GM18520 (cell line): ENCODE data around the gene N4BP2L2.

ENCODE experiments used
- ATAC-seq: cut with Tn5 transposase; IDR thresholded peaks from one replicate; pipeline ENCODE4 v1.9.1; 2021; ENCODE audit not compliant: unreplicated experiment

Gene N4BP2L2

DNA sequence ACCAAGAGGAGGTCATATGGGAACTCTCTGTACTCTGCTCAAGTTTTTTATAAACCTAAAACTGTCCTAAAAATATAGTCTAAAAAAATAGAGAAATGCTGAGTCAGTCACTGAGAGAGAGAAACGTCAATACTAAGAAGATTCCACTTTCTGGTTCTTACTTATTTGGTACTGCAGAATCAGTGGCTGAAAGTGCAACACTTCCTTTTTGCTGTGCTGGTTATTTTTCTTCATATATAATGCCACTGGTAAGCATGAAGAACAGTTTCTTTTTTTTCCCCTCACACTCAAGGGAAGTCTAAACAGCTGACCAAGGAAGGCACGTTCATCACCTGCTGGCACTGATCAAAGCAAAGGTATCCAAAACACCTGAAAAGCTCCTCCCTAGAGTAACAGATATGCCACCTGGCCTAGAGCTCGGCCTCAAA is 66.4 kb downstream of the N4BP2L2 start:
- ATAC-seq: peak; percentile 44

DNA sequence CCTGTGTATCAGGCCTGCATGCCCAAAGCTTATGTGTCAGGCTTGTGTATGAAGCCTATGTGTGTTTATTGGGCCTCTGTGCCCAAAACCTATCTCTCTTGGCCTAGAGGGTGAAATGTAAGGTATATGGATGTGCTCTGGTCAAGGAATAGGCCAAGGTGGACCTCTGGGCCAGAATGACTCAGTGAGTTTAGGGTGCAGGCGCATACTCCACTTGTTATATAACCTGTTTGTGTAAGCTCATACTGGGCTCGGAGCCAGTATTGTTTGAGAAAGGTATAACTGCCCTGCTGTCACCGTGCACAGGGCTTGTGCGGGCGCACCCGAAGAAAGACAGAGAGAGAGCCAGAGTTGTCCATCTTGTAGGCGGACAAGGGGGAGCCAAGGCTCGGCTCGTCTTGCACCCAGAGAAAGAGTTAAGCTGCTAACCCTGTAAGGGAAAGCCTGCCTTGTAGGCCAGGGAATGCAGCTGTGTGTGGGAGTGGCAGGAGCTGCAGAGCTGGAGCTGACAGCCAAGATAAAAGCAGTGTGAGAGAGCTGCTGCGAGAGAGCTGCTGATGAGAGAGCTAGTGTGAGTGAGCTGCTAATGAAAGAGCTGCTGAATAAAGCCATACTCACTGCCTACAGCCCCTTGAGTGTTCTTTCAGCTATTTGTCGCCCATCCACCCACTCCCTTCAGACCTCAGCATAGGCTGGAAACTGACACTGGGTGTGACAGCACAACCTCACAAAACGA is 67.2 kb downstream of the N4BP2L2 start:
- no peak for ATAC-seq

DNA sequence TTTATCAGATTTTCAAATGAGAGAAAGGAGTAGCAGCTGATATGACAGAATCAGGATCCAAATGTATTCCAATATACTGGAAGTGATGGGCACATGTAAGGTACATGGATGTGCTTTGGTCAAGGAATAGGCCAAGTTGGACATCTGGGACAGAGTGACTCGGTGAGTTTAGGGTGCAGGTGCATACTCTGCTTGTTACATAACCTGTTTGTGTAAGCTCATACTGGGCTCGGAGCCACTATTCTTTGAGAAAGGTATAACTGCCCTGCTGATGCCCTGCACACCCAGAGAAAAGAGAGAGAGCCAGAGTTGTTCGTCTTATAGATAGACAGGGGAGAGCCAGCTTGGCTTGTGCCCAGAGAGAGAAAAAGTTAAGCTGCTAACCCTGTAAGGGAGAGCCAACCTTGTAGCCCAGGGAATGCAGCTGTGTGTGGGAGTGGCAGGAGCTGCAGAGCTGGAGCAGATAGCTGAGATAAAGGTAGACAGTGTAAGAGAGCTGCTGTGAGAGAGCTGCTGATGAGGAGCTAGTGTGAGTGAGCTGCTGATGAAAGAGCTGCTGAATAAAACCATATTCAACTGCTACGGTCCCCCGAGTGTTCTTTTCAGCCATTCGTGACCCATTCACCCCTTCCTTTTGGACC is 70.0 kb downstream of the N4BP2L2 start:
- no peak for ATAC-seq

DNA sequence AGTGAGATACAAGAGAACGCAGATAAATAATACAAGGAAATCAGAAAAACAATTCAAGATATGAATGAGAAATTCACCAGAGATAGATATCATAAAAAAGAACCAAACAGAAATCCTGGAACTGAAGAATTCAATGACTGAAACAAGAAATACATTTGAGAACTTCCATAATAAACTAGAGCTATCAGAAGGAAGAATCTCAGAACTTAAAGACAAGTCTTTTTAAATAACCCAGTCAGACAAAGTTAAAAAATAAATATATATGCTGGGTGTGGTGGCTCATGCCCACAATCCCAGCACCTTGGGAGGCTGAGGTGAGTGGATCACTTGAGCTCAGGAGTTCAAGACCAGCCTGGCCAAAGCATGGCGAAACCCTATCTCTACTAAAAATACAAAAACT is 82.0 kb downstream of the N4BP2L2 start:
- ATAC-seq: no peak

DNA sequence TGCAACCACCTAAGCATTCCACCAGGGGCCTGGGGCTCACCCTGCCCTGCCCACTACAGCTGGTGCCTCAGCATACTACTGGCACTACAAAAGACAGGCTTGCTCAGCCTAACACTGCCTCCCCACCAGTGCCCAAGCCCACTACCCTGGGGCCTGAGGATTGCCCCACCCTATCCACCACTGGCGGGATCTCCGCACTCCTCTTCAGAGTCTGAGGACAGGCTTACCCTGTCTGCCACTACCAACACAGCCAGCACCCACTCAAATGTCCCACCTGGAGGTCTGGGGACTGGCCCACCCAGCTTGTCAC is 83.0 kb downstream of the N4BP2L2 start:
- ATAC-seq: no peak

DNA sequence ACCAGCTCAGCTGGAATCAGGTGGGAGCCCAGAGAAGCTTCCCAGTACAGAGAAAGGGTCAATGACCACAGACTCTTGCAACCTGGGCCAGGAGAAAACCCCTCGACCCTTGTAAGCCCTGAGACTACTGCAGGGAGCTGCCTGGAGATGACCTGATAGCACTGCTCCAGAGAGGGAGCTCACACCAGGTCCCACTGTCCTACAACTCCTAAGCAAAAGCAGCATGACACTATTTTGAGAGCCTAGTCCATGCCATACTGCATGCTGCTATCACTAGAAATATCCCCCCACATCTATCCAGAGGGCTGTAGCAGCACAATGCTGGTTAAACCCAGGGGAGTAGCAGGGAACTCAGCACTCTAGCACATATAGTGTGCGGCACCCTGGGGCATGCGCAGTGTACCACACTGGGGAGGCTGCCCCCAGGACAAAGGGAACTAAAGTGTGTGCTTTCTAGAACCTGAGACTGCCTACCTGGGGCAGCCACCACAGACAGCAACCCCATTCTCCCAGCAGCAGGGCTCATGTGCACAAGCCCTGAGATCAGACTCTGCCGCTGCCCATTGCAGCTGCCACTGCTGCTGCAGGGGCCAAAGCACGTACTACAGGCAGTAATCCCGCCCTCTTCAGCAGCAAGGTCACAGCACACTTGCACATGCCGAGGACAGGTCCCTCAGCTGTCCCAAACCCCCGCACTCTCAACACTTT is 83.6 kb downstream of the N4BP2L2 start:
- ATAC-seq: no peak

DNA sequence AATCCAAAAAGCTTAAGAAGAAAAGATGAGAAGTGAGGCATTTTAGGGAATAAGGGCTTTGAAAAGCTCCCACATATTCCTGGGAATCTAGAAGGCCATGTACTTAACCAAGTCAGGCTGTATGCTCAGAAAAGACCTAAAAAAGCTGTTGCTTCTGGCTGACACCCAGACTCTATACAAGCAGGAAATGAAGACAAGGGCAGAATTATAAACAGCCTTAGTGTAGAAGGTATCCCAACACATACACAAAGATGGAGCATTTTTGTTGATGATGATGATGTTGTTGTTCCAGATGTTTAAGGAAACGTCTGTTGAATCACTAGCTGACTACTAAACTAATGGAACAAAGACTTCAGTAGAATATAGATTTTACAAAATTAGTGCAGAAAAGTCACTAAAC is 84.6 kb downstream of the N4BP2L2 start:
- ATAC-seq: no peak

DNA sequence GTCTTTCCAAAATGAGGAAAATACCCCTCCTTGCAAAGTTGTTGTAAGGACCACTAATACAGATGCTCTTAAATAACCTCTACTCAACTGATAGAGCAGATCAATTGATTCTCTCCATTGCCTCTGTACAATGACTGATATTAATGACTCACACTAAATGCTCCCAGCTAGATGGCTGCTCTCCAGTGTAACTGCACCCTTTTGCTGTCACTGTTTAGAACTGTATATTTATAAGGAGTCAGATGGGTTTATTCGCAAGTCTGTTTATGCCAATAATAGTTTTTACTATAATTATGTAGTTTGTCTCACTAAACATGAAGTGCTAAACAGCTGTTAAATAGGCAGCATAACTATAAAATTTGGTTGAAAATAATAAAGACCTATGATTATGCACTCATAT is 89.6 kb downstream of the N4BP2L2 start:
- ATAC-seq: no peak

DNA sequence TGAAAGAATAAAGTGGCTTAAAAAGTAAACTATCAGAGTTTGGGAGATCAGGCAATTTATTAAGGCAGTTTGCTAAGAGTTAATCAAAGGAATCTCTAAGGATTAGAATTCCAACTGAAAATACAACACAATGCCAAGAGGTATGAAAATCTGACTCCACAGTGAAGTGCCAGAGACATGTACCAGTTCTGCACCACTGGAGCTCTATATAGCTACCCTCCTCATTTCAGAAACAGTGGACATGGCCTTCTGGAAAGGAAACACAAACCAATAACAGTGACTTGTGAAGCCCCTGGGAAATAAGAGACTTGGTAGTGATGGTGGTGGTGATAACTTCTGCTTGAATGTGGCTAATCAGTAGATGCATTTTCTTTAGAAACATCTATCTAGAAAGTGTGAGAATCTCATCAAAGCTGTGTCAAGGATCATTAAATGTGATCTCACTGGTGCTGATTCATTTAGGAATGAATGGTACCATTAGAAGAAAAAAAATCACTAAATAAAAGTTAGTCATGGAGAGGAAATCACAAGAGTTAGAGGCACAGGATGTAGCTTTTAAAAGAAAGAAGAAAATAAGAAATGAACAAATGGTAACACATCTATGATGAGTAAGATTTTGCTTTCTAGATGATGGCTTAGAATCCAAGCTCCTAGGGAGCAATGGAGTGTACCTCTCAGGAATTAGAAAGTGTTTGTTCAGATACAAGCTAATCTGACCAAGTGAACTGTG is 90.5 kb downstream of the N4BP2L2 start:
- no peak for ATAC-seq

DNA sequence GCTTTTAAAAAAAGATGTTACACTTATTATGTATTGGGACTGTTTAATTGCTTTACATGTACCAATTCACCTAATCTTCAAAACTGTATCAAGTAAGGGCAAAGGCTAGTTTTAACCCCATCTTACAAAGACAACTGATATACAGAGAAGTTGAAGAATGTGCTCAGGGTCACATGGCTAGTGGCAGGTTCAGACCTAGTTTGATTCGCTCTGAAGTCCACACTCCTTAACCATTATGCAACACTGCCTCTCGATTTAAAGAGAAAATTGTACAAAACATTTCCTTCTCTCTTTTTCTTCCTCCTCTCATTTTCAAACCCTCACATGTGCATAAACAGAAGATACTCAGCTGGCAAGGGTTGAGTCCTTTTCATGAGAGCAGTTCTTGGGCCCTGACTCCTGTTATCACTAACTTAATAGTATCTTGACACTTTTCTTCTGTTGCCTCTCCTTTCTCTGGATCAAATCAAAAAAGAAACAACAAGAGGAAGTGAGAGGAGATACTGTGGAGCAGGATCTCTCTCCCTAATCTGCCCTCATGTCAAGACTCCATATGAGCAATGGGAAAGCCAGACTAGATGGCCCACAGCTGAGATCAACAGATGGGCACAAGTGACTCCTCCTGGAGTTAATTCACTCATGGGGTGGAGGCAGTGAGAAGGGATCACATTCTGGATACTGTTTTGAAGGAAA is 91.7 kb downstream of the N4BP2L2 start:
- ATAC-seq: no peak

DNA sequence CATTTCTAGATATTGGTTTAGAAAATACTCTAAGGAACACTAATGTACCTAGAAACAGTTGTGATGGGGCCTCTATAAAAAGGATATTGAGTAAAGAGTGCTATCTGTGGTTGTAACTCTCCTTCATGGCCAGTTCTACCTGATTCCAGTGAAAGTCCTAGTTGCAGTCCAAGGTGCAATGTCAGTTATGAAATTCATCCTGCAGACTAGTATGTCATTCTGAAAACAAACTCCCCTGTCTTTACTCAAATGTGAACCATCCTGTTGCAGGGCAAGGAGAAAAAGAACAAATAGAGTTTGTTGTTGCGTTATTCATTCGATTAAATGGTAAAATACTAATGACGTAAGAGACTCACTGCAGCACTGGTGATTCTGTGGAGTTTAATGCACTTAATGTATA is 92.4 kb downstream of the N4BP2L2 start:
- ATAC-seq: no peak

DNA sequence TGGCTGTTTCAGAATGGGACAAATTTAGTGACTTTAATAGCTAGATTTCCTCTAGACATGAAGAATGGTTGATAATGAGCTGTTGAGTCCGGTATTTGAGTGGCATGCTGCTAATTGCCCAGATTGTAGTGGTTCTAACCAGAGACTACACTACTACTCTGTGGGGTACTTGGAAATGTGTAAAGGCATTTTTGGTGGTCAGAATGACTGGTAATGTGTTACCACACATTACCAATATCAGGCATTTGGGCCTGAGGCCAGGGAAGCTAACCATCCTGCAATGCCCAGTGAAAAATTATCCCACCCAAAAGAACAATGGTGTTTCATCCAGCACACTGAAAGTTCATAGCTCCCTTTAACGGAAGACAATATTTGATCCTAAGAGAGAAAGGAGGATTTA is 93.1 kb downstream of the N4BP2L2 start:
- ATAC-seq: no peak

DNA sequence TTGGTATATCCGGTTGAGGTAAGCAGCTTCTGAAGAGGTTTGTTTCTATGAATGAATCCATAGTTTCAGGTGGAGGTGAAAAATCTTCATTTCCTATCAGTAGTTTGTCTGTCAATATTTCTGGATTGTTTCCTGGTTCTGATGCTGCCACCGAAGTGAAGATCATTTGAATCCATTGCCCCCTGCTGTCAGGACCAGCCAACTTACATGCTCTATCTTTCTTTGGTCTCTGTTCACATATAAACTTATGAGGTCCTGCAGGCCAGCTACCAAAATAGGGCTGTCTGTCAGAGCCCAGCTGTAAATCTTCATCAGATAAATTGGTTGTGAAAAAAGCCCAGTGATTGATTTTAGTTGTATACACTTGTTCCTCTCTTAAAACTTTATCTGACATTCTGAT is 95.5 kb downstream of the N4BP2L2 start:
- ATAC-seq: no peak

DNA sequence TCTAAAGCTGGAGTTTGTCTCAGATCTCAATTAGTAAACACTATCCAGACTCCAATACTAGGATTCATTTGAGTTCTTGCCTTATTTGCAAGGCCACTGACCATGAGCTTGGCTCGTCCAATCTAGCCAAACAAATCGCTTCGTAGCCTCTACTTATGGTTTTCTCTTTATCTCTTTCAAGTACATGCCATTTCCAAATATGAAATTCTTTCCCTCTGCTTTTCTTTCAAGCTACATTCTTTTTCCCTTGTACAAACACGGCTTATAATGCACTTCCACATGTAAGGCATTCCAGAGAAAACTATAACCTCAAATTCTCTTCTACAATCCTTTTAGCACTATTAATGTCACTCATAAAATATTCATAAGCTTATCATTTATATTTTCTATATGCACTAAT is 99.7 kb downstream of the N4BP2L2 start:
- no peak for ATAC-seq

DNA sequence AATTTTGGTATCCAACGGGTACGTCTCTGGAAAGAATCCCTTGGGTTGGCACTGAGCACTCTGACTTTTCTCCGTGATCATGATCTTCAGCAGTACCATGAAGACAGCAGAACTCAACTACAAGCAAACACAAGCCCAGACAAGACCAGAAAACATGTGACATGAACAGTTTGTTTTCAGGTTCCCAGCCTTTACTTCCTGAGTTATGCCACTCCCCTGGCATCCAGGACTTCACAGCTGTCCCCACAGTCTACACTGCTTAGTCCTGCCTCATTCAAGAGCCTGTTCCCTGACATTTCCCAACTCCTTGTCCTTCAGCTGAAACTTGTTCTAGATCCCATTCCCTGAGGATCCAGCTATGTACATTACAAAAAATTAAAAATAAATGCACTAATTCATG is 105.7 kb downstream of the N4BP2L2 start:
- ATAC-seq: no peak

DNA sequence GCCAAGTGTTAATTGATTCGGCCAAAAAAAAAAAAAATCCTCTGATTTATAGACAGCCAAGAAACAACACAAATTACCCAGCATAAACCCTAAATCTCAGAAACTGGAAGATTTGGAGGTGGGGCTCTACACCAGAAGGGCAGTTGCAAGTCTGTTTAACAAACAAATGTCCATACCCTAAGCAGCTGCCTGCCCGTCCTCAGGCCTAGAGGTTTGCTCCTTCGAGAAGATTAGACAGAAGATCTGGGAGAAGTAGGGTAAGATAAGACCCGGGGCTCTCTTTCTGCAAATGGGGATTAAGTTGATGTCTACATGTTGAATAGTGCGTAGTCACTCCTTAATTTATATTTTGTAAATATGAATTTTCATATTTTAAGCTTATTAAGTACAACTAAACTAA is 107.2 kb downstream of the N4BP2L2 start:
- no peak for ATAC-seq

DNA sequence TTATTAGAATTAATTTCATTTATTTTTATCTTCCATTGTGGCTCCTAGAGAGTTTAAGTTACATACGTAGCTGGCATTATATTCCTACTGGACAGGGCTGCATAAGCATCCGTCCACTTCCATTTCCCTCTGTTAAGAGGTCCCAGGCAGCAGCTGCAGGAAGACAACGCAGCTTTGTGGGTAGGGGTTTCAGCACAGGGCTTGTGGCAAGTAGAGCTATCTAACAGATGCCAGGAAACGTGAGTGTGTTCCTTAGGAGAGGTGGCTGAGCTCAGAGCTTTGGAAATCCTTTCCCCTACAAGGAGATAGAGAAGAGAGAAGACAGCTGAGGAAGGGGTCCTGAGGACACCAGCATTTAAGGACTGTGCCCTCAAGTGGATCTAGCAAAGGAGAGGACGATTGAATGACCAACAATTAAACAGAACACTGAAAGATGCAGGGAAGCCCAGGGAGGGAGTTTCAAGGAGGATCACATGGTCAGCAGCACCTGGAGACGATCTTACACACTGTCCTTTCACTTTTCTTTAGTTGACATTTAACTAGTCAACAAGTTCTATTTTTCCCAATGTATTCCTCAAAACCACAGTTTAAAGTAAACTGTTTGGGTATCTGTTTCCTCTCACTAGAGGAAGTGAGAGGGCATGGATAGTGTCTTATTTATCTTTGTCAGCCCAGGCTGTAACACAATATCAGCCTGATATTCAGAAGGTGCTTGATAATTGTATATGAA is 108.4 kb downstream of the N4BP2L2 start:
- no peak for ATAC-seq

DNA sequence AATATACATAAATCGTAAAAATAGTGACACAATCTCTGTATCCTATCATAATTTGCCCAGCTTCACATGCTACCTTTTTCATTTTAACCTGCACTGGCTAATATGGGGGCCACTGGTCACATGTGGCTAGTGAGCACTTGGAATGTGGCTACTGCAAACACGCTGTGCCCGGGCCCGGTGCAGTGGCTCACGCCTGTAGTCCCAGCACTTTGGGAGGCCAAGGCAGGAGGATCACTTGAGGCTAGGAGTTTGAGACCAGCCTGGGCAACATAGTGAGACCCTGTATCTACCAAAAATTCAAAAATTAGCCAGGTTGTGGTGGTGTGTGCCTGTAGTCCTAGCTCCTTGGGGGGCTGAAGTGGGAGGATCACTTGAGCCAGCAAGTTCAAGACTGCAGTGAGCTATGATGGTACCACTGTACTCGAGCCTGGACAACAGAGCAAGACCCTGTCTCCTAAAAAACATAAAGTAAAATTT is 109.1 kb downstream of the N4BP2L2 start:
- no peak for ATAC-seq

DNA sequence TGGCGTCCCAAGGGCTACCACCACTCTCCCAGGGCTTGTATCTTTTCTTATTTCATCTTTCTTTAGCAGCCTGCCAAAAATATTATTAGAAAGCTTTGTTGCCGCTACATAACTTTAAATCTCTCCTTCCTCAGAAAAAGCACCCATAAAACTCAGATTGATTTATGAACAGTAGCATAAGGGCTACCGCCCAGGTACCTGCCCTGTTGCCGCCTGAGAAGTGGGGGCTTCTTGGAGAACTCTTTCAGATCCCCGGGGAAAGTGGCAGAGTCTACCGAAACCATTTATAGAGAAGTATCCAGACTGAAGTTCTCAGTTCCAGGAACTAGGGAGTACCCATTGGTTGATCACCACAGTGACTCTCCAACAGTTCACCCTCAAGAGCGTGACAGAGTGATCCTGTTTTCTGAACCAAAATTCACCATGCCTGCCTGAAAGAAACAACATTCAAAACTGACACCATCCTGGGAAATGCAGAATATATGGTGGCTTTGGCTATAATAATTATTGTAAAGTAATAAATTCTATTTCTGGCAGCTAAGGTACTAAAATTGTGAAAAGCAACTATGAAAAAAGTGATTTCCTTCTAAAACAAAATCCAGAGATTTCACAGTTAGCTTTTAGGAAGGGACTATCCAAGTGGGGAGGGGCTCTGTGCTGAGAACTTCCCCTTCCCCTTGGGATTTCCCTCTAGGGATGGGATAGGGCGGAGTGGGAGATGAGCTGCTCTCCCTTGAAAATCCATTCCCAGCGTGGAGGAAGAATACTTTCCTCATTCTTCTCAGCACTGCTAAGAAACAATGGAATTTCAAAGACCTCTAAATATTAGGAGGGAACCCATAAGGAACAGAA is 109.8 kb downstream of the N4BP2L2 start:
- no peak for ATAC-seq
